Adipocyte (in vitro differentiated cells): ENCODE results near the gene PDE4D.

ENCODE experiments used
- DNase-seq: peaks from one replicate; pipeline ENCODE4 v3.0.0-alpha.2; 2015; ENCODE audit warnings: low read depth
- H3K27me3 ChIP-seq: replicated peaks from 2 replicates; pipeline ENCODE4 v1.7.0; 2013; ENCODE audit warnings: mild to moderate bottlenecking, low read length, moderate library complexity; ENCODE audit not compliant: control insufficient read depth, insufficient read depth
- H3K36me3 ChIP-seq: 2 replicates; pipeline ENCODE4 v1.7.0; 2013; ENCODE audit warnings: low read length, mild to moderate bottlenecking, moderate library complexity; ENCODE audit not compliant: control insufficient read depth, insufficient read depth, severe bottlenecking
- H3K4me1 ChIP-seq: 2 replicates; pipeline ENCODE4 v1.7.0; 2013; ENCODE audit warnings: mild to moderate bottlenecking, low read length, moderate library complexity; ENCODE audit not compliant: control insufficient read depth, insufficient read depth
- H3K4me3 ChIP-seq: 2 replicates; pipeline ENCODE4 v1.7.0; 2013; ENCODE audit warnings: mild to moderate bottlenecking, low read length, moderate library complexity
- H3K9ac ChIP-seq: 2 replicates; pipeline ENCODE4 v1.7.0; 2013; ENCODE audit warnings: mild to moderate bottlenecking, low read length, moderate library complexity
- H3K9me3 ChIP-seq: 2 replicates; pipeline ENCODE4 v1.7.0; 2013; ENCODE audit warnings: mild to moderate bottlenecking, low read length, moderate library complexity; ENCODE audit not compliant: control insufficient read depth

Gene PDE4D

GRCh38 chr5:59874675-59875074 is 18.9 kb downstream of the PDE4D start:
- H3K9ac ChIP-seq, result no peak overlapping the region
- peaks cover 43% of the 10 kb centered on the region for H3K4me1 ChIP-seq
- no peaks in the 10 kb centered on the region for H3K9me3 ChIP-seq
- no peaks in the 10 kb centered on the region for H3K27me3 ChIP-seq
- no peaks in the 10 kb centered on the region for H3K36me3 ChIP-seq
- DNase-seq, result no peak
- no peak overlapping the region for H3K4me3 ChIP-seq

GRCh38 chr5:59873113-59873512 is 20.4 kb downstream of the PDE4D start:
- Histone ChIP-seq H3K4me1 (peaks cover 45% of the 10 kb centered on the region), H3K4me3 (peak overlapping the region; percentile 57), H3K27me3 (no peaks in the 10 kb centered on the region), H3K9ac (peak overlapping the region; percentile 63), H3K36me3 (no peaks in the 10 kb centered on the region), H3K9me3 (no peaks in the 10 kb centered on the region)
- peak; percentile 71 for DNase-seq

- Histone ChIP-seq H3K27me3 (no peaks in the 10 kb centered on the region), H3K9me3 (no peaks in the 10 kb centered on the region), H3K4me3 (no peak overlapping the region), H3K9ac (no peak overlapping the region), H3K36me3 (no peaks in the 10 kb centered on the region), H3K4me1 (peaks cover 13% of the 10 kb centered on the region)
- no peak for DNase-seq
These were observed 26.9 kb downstream of the PDE4D start for GRCh38 chr5:59866661-59867060.

GRCh38 chr5:59864718-59865117 is 28.8 kb downstream of the PDE4D start:
- no peak overlapping the region for H3K9ac ChIP-seq
- H3K4me3 ChIP-seq, result no peak overlapping the region
- peaks cover 2% of the 10 kb centered on the region for H3K4me1 ChIP-seq
- no peaks in the 10 kb centered on the region for H3K9me3 ChIP-seq
- H3K36me3 ChIP-seq, result no peaks in the 10 kb centered on the region
- no peaks in the 10 kb centered on the region for H3K27me3 ChIP-seq
- no peak for DNase-seq

- H3K9ac ChIP-seq, result no peak overlapping the region
- no peaks in the 10 kb centered on the region for H3K36me3 ChIP-seq
- H3K27me3 ChIP-seq, result no peaks in the 10 kb centered on the region
- no peaks in the 10 kb centered on the region for H3K4me1 ChIP-seq
- no peak overlapping the region for H3K4me3 ChIP-seq
- DNase-seq, result peak; percentile 55
- no peaks in the 10 kb centered on the region for H3K9me3 ChIP-seq
These were observed 29.7 kb downstream of the PDE4D start for GRCh38 chr5:59863777-59864176.

- Histone ChIP-seq H3K9me3 (no peaks in the 10 kb centered on the region), H3K36me3 (no peaks in the 10 kb centered on the region), H3K4me3 (no peak overlapping the region), H3K9ac (no peak overlapping the region), H3K4me1 (no peaks in the 10 kb centered on the region), H3K27me3 (peaks cover 5% of the 10 kb centered on the region)
- DNase-seq, result no peak
These were observed 37.2 kb downstream of the PDE4D start for GRCh38 chr5:59856358-59856757.

GRCh38 chr5:59850766-59851165 is 42.8 kb downstream of the PDE4D start:
- no peaks in the 10 kb centered on the region for H3K36me3 ChIP-seq
- no peak overlapping the region for H3K9ac ChIP-seq
- H3K9me3 ChIP-seq, result no peaks in the 10 kb centered on the region
- DNase-seq, result no peak
- H3K4me1 ChIP-seq, result no peaks in the 10 kb centered on the region
- peaks cover 8% of the 10 kb centered on the region for H3K27me3 ChIP-seq
- no peak overlapping the region for H3K4me3 ChIP-seq

GRCh38 chr5:59847586-59847985 is 45.9 kb downstream of the PDE4D start:
- H3K27me3 ChIP-seq, result peaks cover 8% of the 10 kb centered on the region
- no peaks in the 10 kb centered on the region for H3K4me1 ChIP-seq
- H3K36me3 ChIP-seq, result no peaks in the 10 kb centered on the region
- H3K9ac ChIP-seq, result no peak overlapping the region
- no peak for DNase-seq
- no peak overlapping the region for H3K4me3 ChIP-seq
- H3K9me3 ChIP-seq, result no peaks in the 10 kb centered on the region

- Histone ChIP-seq H3K4me3 (no peak overlapping the region), H3K36me3 (no peaks in the 10 kb centered on the region), H3K9me3 (no peaks in the 10 kb centered on the region), H3K27me3 (peaks cover 6% of the 10 kb centered on the region), H3K9ac (no peak overlapping the region), H3K4me1 (no peaks in the 10 kb centered on the region)
- peak; percentile 41 for DNase-seq
These were observed 47.8 kb downstream of the PDE4D start for GRCh38 chr5:59845730-59846129.

GRCh38 chr5:59843511-59844213 is 49.9 kb downstream of the PDE4D start:
- H3K4me3 ChIP-seq, result no peak overlapping the region
- no peaks in the 10 kb centered on the region for H3K36me3 ChIP-seq

GRCh38 chr5:59842999-59843398 is 50.5 kb downstream of the PDE4D start:
- H3K4me3 ChIP-seq, result no peak overlapping the region
- no peaks in the 10 kb centered on the region for H3K27me3 ChIP-seq
- no peaks in the 10 kb centered on the region for H3K9me3 ChIP-seq
- no peaks in the 10 kb centered on the region for H3K36me3 ChIP-seq
- peaks cover 5% of the 10 kb centered on the region for H3K4me1 ChIP-seq
- peak; percentile 57 for DNase-seq
- H3K9ac ChIP-seq, result no peak overlapping the region

More at GRCh38 chr5:59843511-59844213, 49.9 kb downstream of the PDE4D start:
- peak; percentile 49 for DNase-seq
- no peaks in the 10 kb centered on the region for H3K27me3 ChIP-seq
- no peaks in the 10 kb centered on the region for H3K9me3 ChIP-seq
- no peak overlapping the region for H3K9ac ChIP-seq
- peaks cover 5% of the 10 kb centered on the region for H3K4me1 ChIP-seq

GRCh38 chr5:59840200-59840601 is 53.3 kb downstream of the PDE4D start:
- DNase-seq, result peak; percentile 35
- Histone ChIP-seq H3K36me3 (no peaks in the 10 kb centered on the region), H3K4me3 (no peak overlapping the region), H3K9me3 (no peaks in the 10 kb centered on the region), H3K27me3 (peaks cover 2% of the 10 kb centered on the region), H3K9ac (no peak overlapping the region), H3K4me1 (peaks cover 5% of the 10 kb centered on the region)
